ENCODE measurements around the gene ATP6V0E2.

DNA sequence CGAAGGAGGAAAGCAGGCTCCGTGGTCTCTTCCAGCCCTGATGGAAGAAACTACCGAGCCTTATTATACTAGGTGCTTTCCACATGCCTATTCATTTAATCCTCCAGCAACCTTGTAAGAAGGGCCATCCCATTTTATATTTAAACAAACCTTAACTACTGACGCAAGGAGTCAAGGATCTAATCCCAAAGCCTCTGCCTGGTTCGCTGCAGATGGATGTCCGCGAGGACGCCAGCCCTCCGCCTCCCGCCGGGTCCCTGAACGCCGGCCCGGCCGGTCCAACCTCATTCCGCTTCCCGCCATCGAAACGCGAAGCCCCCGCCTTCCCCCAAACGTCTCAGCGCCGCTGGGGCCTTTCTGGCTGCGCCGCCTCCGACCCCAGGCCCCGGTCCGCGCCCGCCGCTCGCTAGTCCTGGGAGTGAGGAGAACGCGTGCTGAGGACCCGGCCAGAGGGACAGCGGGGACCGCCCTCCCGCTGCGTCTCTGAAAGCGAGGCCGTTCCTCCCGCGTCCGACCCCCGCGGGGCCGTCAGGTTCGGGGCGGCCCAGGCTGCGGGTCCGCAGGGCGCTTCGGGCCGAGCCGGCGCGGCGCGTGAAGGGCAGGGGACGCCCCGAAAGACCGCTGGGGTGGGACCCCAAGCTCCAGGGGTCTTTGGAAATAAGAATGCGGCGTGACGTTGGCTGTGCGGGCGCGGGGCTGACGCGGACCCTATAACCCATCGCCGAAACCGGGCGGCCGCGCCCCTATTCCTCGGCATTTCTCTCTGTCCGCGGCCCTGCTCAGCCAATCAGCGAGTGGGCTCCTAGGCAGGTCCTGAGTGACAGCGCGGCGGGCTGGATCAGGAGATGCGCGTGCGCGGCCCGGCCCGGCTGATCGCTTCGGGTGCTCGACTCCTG is at the start of gene ATP6V0E2:
- TF ChIP-seq SUZ12 (IDR thresholded peaks at IDR 0.05; ENCODE audit: extremely low read depth, insufficient read depth, insufficient read length) (no peak), ZNF274 (IDR thresholded peaks at IDR 0.05; ENCODE audit: low read depth, low read length) (no peak), YY1 (IDR thresholded peaks at IDR 0.05; ENCODE audit: insufficient read depth, insufficient read length) (no peak)

Data from NT2/D1 (cell line).